GM12801 (cell line): ENCODE data around the gene ZNF593OS.

Experiments used
- CTCF ChIP-seq: IDR thresholded peaks from one replicate; pipeline ENCODE4 v1.5.1; 2011; ENCODE audit warnings: control low read depth; ENCODE audit not compliant: insufficient read length; ENCODE audit errors: extremely low read depth

Gene ZNF593OS

GRCh38 chr1:26169198-26169554 lies 2.5 kb downstream of the ZNF593OS start:
- no peak for TF ChIP-seq CTCF

- no peak for TF ChIP-seq CTCF
Observed at GRCh38 chr1:26168410-26169197, 3.0 kb downstream of the ZNF593OS start, which contains the start of gene C1orf232. C1orf232 (minus strand) TSS chr1:26168963; CDS start chr1:26168499, 464 bp downstream.

GRCh38 chr1:26166719-26167281 lies 4.8 kb downstream of the ZNF593OS start:
- TF ChIP-seq CTCF: no peak

- TF ChIP-seq CTCF: no peak
Observed at GRCh38 chr1:26164861-26165842, 6.5 kb downstream of the ZNF593OS start.

- TF ChIP-seq CTCF: no peak
Observed at GRCh38 chr1:26164036-26164860, 7.4 kb downstream of the ZNF593OS start.

GRCh38 chr1:26163684-26164035 lies 8.0 kb downstream of the ZNF593OS start:
- TF ChIP-seq CTCF: no peak
